RPMI8226 (cell line): ENCODE measurements around the gene TDRD12.
"Not testable (repeated sequence)": the region's sequence is repeated elsewhere in the genome, so short reads cannot be mapped to it uniquely, and the experiment has no call there.

Source experiments
- DNase-seq: peaks from one replicate; pipeline ENCODE4 v3.0.0-alpha.2; 2015

TDRD12 gene

GRCh38 chr19:32842061-32842460 lies 122.5 kb downstream of the TDRD12 start:
- DNase-seq = no peak

GRCh38 chr19:32843716-32844245 lies 124.2 kb downstream of the TDRD12 start:
- no peak for DNase-seq

GRCh38 chr19:32848035-32848434 lies 128.5 kb downstream of the TDRD12 start:
- not testable (repeated sequence) for DNase-seq

GRCh38 chr19:32852216-32852615 lies 132.6 kb downstream of the TDRD12 start:
- no peak for DNase-seq

GRCh38 chr19:32856818-32857217 lies 137.3 kb downstream of the TDRD12 start:
- DNase-seq = not testable (repeated sequence)

GRCh38 chr19:32857584-32857983 lies 138.0 kb downstream of the TDRD12 start:
- peak; percentile 30 for DNase-seq

- DNase-seq = no peak
Measured at GRCh38 chr19:32858155-32858554, 138.6 kb downstream of the TDRD12 start.

GRCh38 chr19:32858559-32858958 lies 139.0 kb downstream of the TDRD12 start:
- no peak for DNase-seq

GRCh38 chr19:32859591-32859990 lies 140.0 kb downstream of the TDRD12 start:
- DNase-seq = no peak

- no peak for DNase-seq
Measured at GRCh38 chr19:32861596-32861995, 142.0 kb downstream of the TDRD12 start.

GRCh38 chr19:32862173-32862572 lies 142.6 kb downstream of the TDRD12 start:
- DNase-seq = no peak

GRCh38 chr19:32862741-32863140 lies 143.2 kb downstream of the TDRD12 start:
- DNase-seq = no peak

- no peak for DNase-seq
Measured at GRCh38 chr19:32863301-32863700, 143.7 kb downstream of the TDRD12 start.

- DNase-seq = no peak
Measured at GRCh38 chr19:32863841-32864240, 144.3 kb downstream of the TDRD12 start.

GRCh38 chr19:32864318-32865007 lies 144.9 kb downstream of the TDRD12 start:
- no peak for DNase-seq

GRCh38 chr19:32865326-32865725 lies 145.8 kb downstream of the TDRD12 start:
- DNase-seq = peak; percentile 70

GRCh38 chr19:32866061-32866460 lies 146.5 kb downstream of the TDRD12 start:
- no peak for DNase-seq

GRCh38 chr19:32866564-32867265 lies 147.1 kb downstream of the TDRD12 start:
- no peak for DNase-seq

GRCh38 chr19:32867436-32867835 lies 147.9 kb downstream of the TDRD12 start:
- DNase-seq = not testable (repeated sequence)

GRCh38 chr19:32868206-32868950 lies 148.8 kb downstream of the TDRD12 start:
- DNase-seq = no peak

GRCh38 chr19:32869369-32869965 lies 149.9 kb downstream of the TDRD12 start, which contains the start of gene SLC7A9:
SLC7A9 (minus strand) TSS chr19:32869767; CDS start chr19:32868534, 1,233 bp downstream.
- no peak for DNase-seq

- no peak for DNase-seq
Measured at GRCh38 chr19:32869966-32870573, 150.5 kb downstream of the TDRD12 start.
